GM23338 (cell line): ENCODE measurements around the gene FES. TPM values are rescaled to one million over a fixed set of nuclear protein-coding genes. Genes with fewer than 3 reads are reported as not detected.

Experiments
- ATAC-seq: fragments of 200-7000 bp; cut with Tn5 transposase; 3 replicates; pipeline ENCODE4 v1.9.1; 2020
- DNase-seq: peaks from one replicate; pipeline ENCODE4 v3.0.0-alpha.2; 2015; ENCODE audit warnings: low spot score
- H2AFZ ChIP-seq: fragments of 200-600 bp; sonication (generic); 2 replicates; pipeline ENCODE4 v1.8.0; 2016; ENCODE audit warnings: antibody characterized with exemption, mild to moderate bottlenecking, moderate library complexity
- H3F3A ChIP-seq: fragments of 200-600 bp; sonication (generic); replicated peaks from 2 replicates; pipeline ENCODE4 v1.8.0; 2017; ENCODE audit warnings: antibody characterized with exemption, mixed run types, low read depth
- H3K27ac ChIP-seq: fragments of 200-600 bp; sonication (generic); 2 replicates; pipeline ENCODE4 v1.6.1; 2016; ENCODE audit warnings: low read depth
- H3K27me3 ChIP-seq: fragments of 200-600 bp; sonication (generic); 2 replicates; pipeline ENCODE4 v1.8.0; 2016; ENCODE audit warnings: mild to moderate bottlenecking, mixed run types, moderate library complexity; ENCODE audit not compliant: insufficient read depth
- H3K36me3 ChIP-seq: fragments of 200-600 bp; sonication (generic); 2 replicates; pipeline ENCODE4 v1.8.0; 2016; ENCODE audit warnings: mild to moderate bottlenecking; ENCODE audit not compliant: insufficient read depth
- H3K4me1 ChIP-seq: fragments of 200-600 bp; sonication (generic); 2 replicates; pipeline ENCODE4 v1.8.0; 2016; ENCODE audit warnings: mild to moderate bottlenecking, moderate library complexity; ENCODE audit not compliant: insufficient read depth
- H3K4me2 ChIP-seq: fragments of 200-600 bp; sonication (generic); 2 replicates; pipeline ENCODE4 v1.7.1; 2017; ENCODE audit warnings: mixed run types
- H3K4me3 ChIP-seq: fragments of 200-600 bp; sonication (generic); 2 replicates; pipeline ENCODE4 v1.6.1; 2016; ENCODE audit warnings: mixed run types
- H3K79me2 ChIP-seq: fragments of 200-600 bp; sonication (generic); replicated peaks from 2 replicates; pipeline ENCODE4 v1.8.0; 2017; ENCODE audit warnings: mild to moderate bottlenecking; ENCODE audit not compliant: insufficient read depth
- H3K9me2 ChIP-seq: fragments of 200-600 bp; sonication (generic); 2 replicates; pipeline ENCODE4 v1.8.0; 2017; ENCODE audit not compliant: insufficient read depth
- H4K20me1 ChIP-seq: fragments of 200-600 bp; sonication (generic); replicated peaks from 2 replicates; pipeline ENCODE4 v1.8.0; 2017; ENCODE audit warnings: mild to moderate bottlenecking; ENCODE audit not compliant: insufficient read depth
- H3K27ac Mint-ChIP-seq: 2 replicates; pipeline ENCODE4 v1.8.0; 2020; ENCODE audit warnings: inconsistent platforms, mild to moderate bottlenecking, moderate library complexity, mixed read lengths
- H3K27me3 Mint-ChIP-seq: 3 replicates; pipeline ENCODE4 v1.8.0; 2022; ENCODE audit warnings: low read depth, mild to moderate bottlenecking, moderate library complexity, mixed read lengths, inconsistent platforms; ENCODE audit not compliant: insufficient read depth, poor library complexity
- H3K36me3 Mint-ChIP-seq: 3 replicates; pipeline ENCODE4 v1.8.0; 2021; ENCODE audit warnings: low read depth, mild to moderate bottlenecking, inconsistent platforms, moderate library complexity, mixed read lengths
- H3K4me1 Mint-ChIP-seq: 3 replicates; pipeline ENCODE4 v1.8.0; 2020; ENCODE audit warnings: mild to moderate bottlenecking, inconsistent platforms, mixed read lengths
- H3K4me3 Mint-ChIP-seq: 3 replicates; pipeline ENCODE4 v1.8.0; 2021; ENCODE audit warnings: moderate library complexity, mild to moderate bottlenecking, inconsistent platforms, mixed read lengths
- H3K9me3 Mint-ChIP-seq: 3 replicates; pipeline ENCODE4 v1.8.0; 2020; ENCODE audit warnings: moderate library complexity, mild to moderate bottlenecking, inconsistent platforms, mixed read lengths
- CREB1 ChIP-seq: fragments of 250-450 bp; sonication (Bioruptor Pico); IDR thresholded peaks from 2 replicates; pipeline ENCODE4 v1.5.0; 2020; ENCODE audit warnings: low read depth, mild to moderate bottlenecking, moderate library complexity
- CTCF ChIP-seq, 2 experiments: fragments of 200-600 bp in 1 of 2; sonication (generic) in 1 of 2; conservative IDR thresholded peaks; 2 replicates each; pipeline versions ENCODE4 v1.5.1 to v1.6.1; 2016 to 2017; ENCODE audit warnings: antibody characterized with exemption in 2 of 2, low read depth in 2 of 2, mild to moderate bottlenecking in 2 of 2, moderate library complexity in 1 of 2
- ETS1 ChIP-seq: IDR thresholded peaks from 2 replicates; pipeline ENCODE4 v1.6.1; 2016; ENCODE audit warnings: antibody characterized with exemption
- EZH2 ChIP-seq: fragments of 200-600 bp; sonication (generic); IDR thresholded peaks from one replicate; pipeline ENCODE4 v1.8.0; 2017; ENCODE audit warnings: antibody characterized with exemption, mild to moderate bottlenecking, low read depth; ENCODE audit not compliant: unreplicated experiment
- JUNB ChIP-seq: IDR thresholded peaks from one replicate; pipeline ENCODE4 v1.6.1; 2016; ENCODE audit warnings: antibody characterized with exemption; ENCODE audit not compliant: unreplicated experiment
- POLR2AphosphoS5 ChIP-seq: IDR thresholded peaks from 2 replicates; pipeline ENCODE4 v1.6.1; 2016; ENCODE audit warnings: antibody characterized with exemption, low read depth
- REST ChIP-seq: IDR thresholded peaks from one replicate; pipeline ENCODE4 v1.6.1; 2018; ENCODE audit warnings: antibody characterized with exemption; ENCODE audit not compliant: unreplicated experiment
- STAT1 ChIP-seq: IDR thresholded peaks from one replicate; pipeline ENCODE4 v1.6.1; 2016; ENCODE audit warnings: antibody characterized with exemption; ENCODE audit not compliant: unreplicated experiment
- ZNF331 ChIP-seq: fragments of 250-450 bp; sonication (Bioruptor Pico); IDR thresholded peaks from 2 replicates; pipeline ENCODE4 v1.5.0; 2020; ENCODE audit warnings: low read depth, mild to moderate bottlenecking, moderate library complexity
- polyA plus RNA-seq: library from polyadenylated mRNA; unstranded; fragments of >200 nt; fragmentation: Nextera tagmentation; extraction: Ambion mirVana; gene quantifications from 2 replicates; pipeline ENCODE4 v1.2.1, GENCODE V29; 2016
- total RNA-seq: library from RNA; depleted of rRNA; stranded (reverse); fragments of >200 nt; shearing (Covaris generic); gene quantifications from 2 replicates; pipeline ENCODE4 v1.2.3, GENCODE V29; 2014

The FES gene
- total and polyA plus RNA-seq, 2 experiments from 2014 or later: 2.7 to 14.4 TPM

- TF ChIP-seq EZH2 (no peak), CREB1 (CRISPR knock-in tag) (no peak), STAT1 (no peak), REST (no peak), ZNF331 (CRISPR knock-in tag) (no peak), ETS1 (no peak), POLR2AphosphoS5 (no peak), JUNB (no peak)
These were observed 25.7 kb downstream of the FES start (continued) for GRCh38 chr15:90909976-90910375.

- H3K4me1 ChIP-seq: no peaks in the 10 kb centered on the region
- H3K4me1 Mint-ChIP-seq: peaks cover under 1% of the 10 kb centered on the region; the same call in 2 of the 3 replicates
- no peak for DNase-seq
These were observed 26.4 kb downstream of the FES start for GRCh38 chr15:90910441-90911301.

More at GRCh38 chr15:90910441-90911301, 26.4 kb downstream of the FES start:
- no peak overlapping the region for H2AFZ ChIP-seq
- Mint-ChIP-seq H3K27me3 (peaks cover 1% of the 10 kb centered on the region), H3K4me3 (no peak overlapping the region), H3K27ac (no peak overlapping the region), H3K9me3 (no peaks in the 10 kb centered on the region), H3K36me3 (peaks cover 9% of the 10 kb centered on the region)
- H3K4me3 ChIP-seq: no peak overlapping the region
- no peak overlapping the region for H3K4me2 ChIP-seq
- no peaks in the 10 kb centered on the region for H3K9me2 ChIP-seq
- TF ChIP-seq REST (no peak), EZH2 (no peak), ZNF331 (CRISPR knock-in tag) (no peak), CREB1 (CRISPR knock-in tag) (no peak), CTCF (conservative IDR thresholded peaks at IDR 0.05; ENCODE audit: low read depth in 2 of 2) (peak in 1 of 2 experiments; percentile 34; a peak in 1 of 4 replicates)
- H3K27me3 ChIP-seq: no peaks in the 10 kb centered on the region
- H3F3A ChIP-seq: no peaks in the 10 kb centered on the region
- no peak for ATAC-seq
- no peak overlapping the region for H3K27ac ChIP-seq
- H4K20me1 ChIP-seq: no peaks in the 10 kb centered on the region
- H3K79me2 ChIP-seq: no peaks in the 10 kb centered on the region
- no peaks in the 10 kb centered on the region for H3K36me3 ChIP-seq
